LHCN-M2 (cell line): ENCODE results near the gene SLC2A14. TPM values are rescaled to one million over a fixed set of nuclear protein-coding genes. Genes with fewer than 3 reads are reported as not detected.
"Not testable (repeated sequence)": the region's sequence is repeated elsewhere in the genome, so short reads cannot be mapped to it uniquely, and the experiment has no call there.

Source experiments
- DNase-seq: peaks from one replicate; pipeline ENCODE4 v3.0.0-alpha.2; 2012; ENCODE audit warnings: low read depth
- polyA plus RNA-seq: library from polyadenylated mRNA; unstranded; fragments of >200 nt; gene quantifications from one replicate; pipeline ENCODE4 v1.2.1, GENCODE V29; 2012; ENCODE audit warnings: missing spikeins
- total RNA-seq: library from RNA; depleted of rRNA; stranded (reverse); fragments of >200 nt; gene quantifications from 2 replicates; pipeline ENCODE4 v1.2.3, GENCODE V29; 2014; rRNA removed

Gene SLC2A14
- not detected in 2 replicates for total RNA-seq
- polyA plus RNA-seq = not detected

GRCh38 chr12:7872566-7873319 is at the start of gene SLC2A14:
TSS of gene SLC2A14 (minus strand) at chr12:7872915. CDS start at chr12:7869880, 3,035 bp downstream.
- no peak for DNase-seq

- DNase-seq = not testable (repeated sequence)
Observed at GRCh38 chr12:7921181-7921580, 48.5 kb upstream of the SLC2A14 start.

GRCh38 chr12:7918268-7918590 is 45.5 kb upstream of the SLC2A14 start:
- not testable (repeated sequence) for DNase-seq

GRCh38 chr12:7917392-7918267 is 44.9 kb upstream of the SLC2A14 start:
- DNase-seq = no peak

- no peak for DNase-seq
Observed at GRCh38 chr12:7916936-7917335, 44.2 kb upstream of the SLC2A14 start.

GRCh38 chr12:7915661-7916403 is 43.1 kb upstream of the SLC2A14 start:
- no peak for DNase-seq

- not testable (repeated sequence) for DNase-seq
Observed at GRCh38 chr12:7910106-7910505, 37.4 kb upstream of the SLC2A14 start.

- peak; percentile 69 for DNase-seq
Observed at GRCh38 chr12:7907009-7907408, 34.3 kb upstream of the SLC2A14 start.

GRCh38 chr12:7906303-7906702 is 33.6 kb upstream of the SLC2A14 start:
- not testable (repeated sequence) for DNase-seq

GRCh38 chr12:7905600-7906125 is 32.9 kb upstream of the SLC2A14 start:
- DNase-seq = peak; percentile 15

GRCh38 chr12:7905071-7905470 is 32.4 kb upstream of the SLC2A14 start:
- no peak for DNase-seq

- DNase-seq = not testable (repeated sequence)
Observed at GRCh38 chr12:7902416-7902815, 29.7 kb upstream of the SLC2A14 start.

GRCh38 chr12:7899755-7900154 is 27.0 kb upstream of the SLC2A14 start:
- DNase-seq = no peak

GRCh38 chr12:7896726-7897125 is 24.0 kb upstream of the SLC2A14 start:
- not testable (repeated sequence) for DNase-seq

GRCh38 chr12:7892186-7892980 is 19.7 kb upstream of the SLC2A14 start:
- DNase-seq = peak; percentile 7

- no peak for DNase-seq
Observed at GRCh38 chr12:7884689-7885088, 12.0 kb upstream of the SLC2A14 start.

- not testable (repeated sequence) for DNase-seq
Observed at GRCh38 chr12:7881736-7882120, 9.0 kb upstream of the SLC2A14 start.

- not testable (repeated sequence) for DNase-seq
Observed at GRCh38 chr12:7880952-7881735, 8.4 kb upstream of the SLC2A14 start.

GRCh38 chr12:7879246-7879645 is 6.5 kb upstream of the SLC2A14 start:
- no peak for DNase-seq

GRCh38 chr12:7877420-7877819 is 4.7 kb upstream of the SLC2A14 start:
- peak; percentile 26 for DNase-seq
